Thymus (tissue), 11 donors: ENCODE results near the gene ALG9. TPM values are rescaled to one million over a fixed set of nuclear protein-coding genes. Genes with fewer than 3 reads are reported as not detected.

Source experiments
- DNase-seq, 9 donors: peaks; one replicate each; pipeline ENCODE4 v3.0.0-alpha.2; 2013; ENCODE audit warnings: low spot score in 9 of 9, low read depth in 6 of 9, missing footprints in 1 of 9
- H3K27ac ChIP-seq, 2 donors: one replicate each; pipeline ENCODE4 v1.5.1; 2013; ENCODE audit warnings: control low read depth in 1 of 2, low read depth in 1 of 2, low read length in 1 of 2, mild to moderate bottlenecking in 1 of 2, moderate library complexity in 1 of 2
- H3K27me3 ChIP-seq, 2 donors: one replicate each; pipeline ENCODE4 v1.5.1; 2013; ENCODE audit warnings: low read length in 1 of 2; ENCODE audit not compliant: control insufficient read depth in 2 of 2, insufficient read depth in 1 of 2
- H3K36me3 ChIP-seq, 2 donors: one replicate each; pipeline ENCODE4 v1.5.1; 2013; ENCODE audit warnings: low read length in 1 of 2, mild to moderate bottlenecking in 1 of 2, moderate library complexity in 1 of 2; ENCODE audit not compliant: control insufficient read depth in 2 of 2, insufficient read depth in 2 of 2
- H3K4me1 ChIP-seq, 2 donors: one replicate each; pipeline ENCODE4 v1.5.1; 2013; ENCODE audit warnings: low read length in 2 of 2; ENCODE audit not compliant: control insufficient read depth in 2 of 2, insufficient read depth in 2 of 2
- H3K4me3 ChIP-seq, 2 donors: one replicate each; pipeline ENCODE4 v1.5.1; 2013; ENCODE audit warnings: low read length in 2 of 2, control low read depth in 1 of 2, mild to moderate bottlenecking in 1 of 2
- H3K9me3 ChIP-seq, 2 donors: one replicate each; pipeline ENCODE4 v1.5.1; 2013; ENCODE audit warnings: low read length in 1 of 2, mild to moderate bottlenecking in 1 of 2; ENCODE audit not compliant: control insufficient read depth in 2 of 2, insufficient read depth in 1 of 2
- WGBS: extraction: QIAGEN DNeasy Blood & Tissue Kit; methylation state at CpG from one replicate; pipeline ENCODE4 v1.1.7; 2013; 5-methylcytosine and 5-hydroxymethylcytosine counted together
- polyA plus RNA-seq: library from polyadenylated mRNA; stranded (reverse); fragments of 200-250 nt; gene quantifications from one replicate; pipeline ENCODE4 v1.2.3, GENCODE V29; 2013
- total RNA-seq: library from RNA; stranded (reverse); fragments of 120-200 nt; gene quantifications from one replicate; pipeline ENCODE4 v1.2.4, GENCODE V29; 2013
- donor health status: healthy.

Gene ALG9
- total and polyA plus RNA-seq, 2 donors: 22.7 to 31.0 TPM

DNA sequence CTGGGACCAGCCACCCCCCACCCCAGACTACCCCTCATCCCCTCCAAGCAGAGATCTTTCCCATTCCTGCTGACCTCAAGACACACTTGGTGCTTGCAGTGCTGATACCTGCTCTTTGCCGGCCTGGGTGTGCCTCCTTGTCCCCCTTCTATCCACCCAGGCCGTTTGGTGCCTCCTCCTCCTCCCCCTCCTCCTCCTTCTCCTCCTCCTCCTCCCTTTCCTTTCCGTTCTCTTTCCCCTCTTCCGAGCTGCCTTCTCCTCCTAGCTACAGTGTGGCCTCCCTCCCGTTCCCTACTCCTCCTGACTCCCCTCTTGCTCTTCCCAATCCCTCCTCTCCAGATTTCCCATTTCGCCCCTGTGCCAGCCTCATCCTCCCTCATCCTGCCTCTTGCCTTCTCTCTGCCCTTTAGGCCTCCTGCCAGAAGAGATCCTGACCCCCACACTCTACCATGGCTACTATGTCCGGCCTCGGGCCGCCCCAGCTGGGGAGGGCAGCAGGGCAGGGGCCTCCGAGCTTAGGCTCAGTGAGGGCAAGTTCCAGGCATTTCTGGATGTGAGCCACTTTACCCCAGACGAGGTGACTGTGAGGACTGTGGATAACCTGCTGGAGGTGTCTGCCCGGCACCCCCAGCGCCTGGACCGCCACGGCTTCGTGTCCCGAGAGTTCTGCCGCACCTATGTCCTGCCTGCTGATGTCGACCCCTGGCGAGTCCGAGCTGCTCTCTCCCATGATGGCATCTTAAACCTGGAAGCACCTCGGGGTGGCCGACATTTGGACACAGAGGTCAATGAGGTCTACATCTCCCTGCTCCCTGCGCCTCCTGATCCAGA lies 41.9 kb upstream of the ALG9 start:
- 88% methylated on average over 24 of the region's 24 CpGs for WGBS

DNA sequence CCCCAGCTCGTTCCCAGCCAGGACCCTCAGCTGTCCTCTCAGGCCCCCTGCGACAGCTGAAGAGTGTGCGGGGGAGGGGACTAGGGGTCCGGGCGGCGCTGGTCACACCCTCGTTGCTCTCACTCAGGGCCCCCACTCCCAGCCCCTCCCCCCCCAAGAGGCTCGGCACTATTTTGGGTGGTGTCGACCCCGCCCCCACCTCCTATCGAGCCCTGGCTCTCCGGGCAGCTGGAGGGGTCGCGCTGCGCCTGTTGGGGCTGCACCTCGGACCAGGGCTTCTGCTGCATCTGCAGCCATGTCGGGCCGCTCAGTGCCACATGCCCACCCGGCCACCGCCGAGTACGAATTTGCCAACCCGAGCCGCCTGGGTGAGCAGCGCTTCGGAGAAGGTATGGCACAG lies 41.2 kb upstream of the ALG9 start, which contains the start of gene HSPB2:
TSS of gene HSPB2 (plus strand) at position 200 of the 400 bp plus-strand sequence. CDS start at position 296, 96 bp downstream.
- Histone ChIP-seq H3K27me3 (peaks cover 9 to 57% of the 10 kb centered on the region in 2 donors), H3K9me3 (no peaks in the 10 kb centered on the region), H3K36me3 (no peaks in the 10 kb centered on the region), H3K27ac (peak within 1 kb of the TSS in 1 of 2 donors; percentile 9), H3K4me3 (no peak within 1 kb of the TSS), H3K4me1 (peaks cover 0 to 7% of the 10 kb centered on the region in 2 donors)
- no peak for DNase-seq
- 17% methylated on average over 26 of the region's 26 CpGs for WGBS

More for the DNA sequence above, 41.9 kb upstream of the ALG9 start:
- DNase-seq: no peak
- Histone ChIP-seq H3K4me3 (no peak overlapping the region), H3K4me1 (peaks cover 0 to 7% of the 10 kb centered on the region in 2 donors), H3K9me3 (no peaks in the 10 kb centered on the region), H3K36me3 (no peaks in the 10 kb centered on the region), H3K27ac (no peak overlapping the region), H3K27me3 (peaks cover 9 to 57% of the 10 kb centered on the region in 2 donors)

DNA sequence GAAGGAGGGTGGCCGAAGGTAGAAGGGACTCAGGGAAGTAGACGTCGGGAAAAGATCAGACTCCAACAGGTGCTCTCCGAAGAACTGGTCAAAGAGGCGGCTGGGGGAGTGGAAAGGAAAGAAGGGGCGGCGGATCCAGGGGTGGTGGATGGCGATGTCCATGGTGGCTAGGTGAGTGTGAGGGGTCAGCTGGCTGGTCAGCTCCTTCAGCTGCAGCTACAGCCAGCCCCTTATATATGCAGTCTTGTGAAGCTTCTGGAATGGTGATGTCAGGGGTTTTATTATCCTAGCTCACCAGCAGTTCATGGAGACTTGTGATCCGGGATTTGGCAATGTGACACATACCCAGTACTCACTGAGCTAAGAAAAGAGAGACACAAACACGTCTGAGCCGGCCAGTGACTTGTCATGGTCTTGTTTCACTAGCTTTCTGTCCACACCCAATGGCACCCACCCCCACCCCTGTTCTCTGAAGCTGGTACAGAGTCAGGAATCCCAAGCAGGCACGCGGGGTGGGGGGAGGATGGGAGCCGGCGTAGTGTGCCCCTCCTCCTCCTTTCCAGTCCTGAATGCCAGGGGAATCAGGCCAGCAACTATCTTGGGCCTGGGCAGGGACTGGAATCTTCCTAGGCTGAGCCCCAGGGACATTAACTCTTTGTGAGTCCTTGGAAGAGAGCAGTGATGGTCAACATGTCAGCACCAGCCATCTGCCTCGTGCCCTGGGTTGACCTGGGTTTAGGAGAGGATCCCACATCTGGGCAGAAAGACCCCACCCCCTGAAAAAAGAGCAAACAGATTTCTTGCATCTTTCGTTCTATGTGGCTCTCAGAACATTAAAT lies 40.4 kb upstream of the ALG9 start, which contains the start of gene CRYAB:
TSS of gene CRYAB (minus strand) at position 208 of the 839 bp plus-strand sequence. CDS start at position 162, 46 bp downstream.
- 72% methylated on average over 17 of the region's 17 CpGs for WGBS
- peaks cover 0 to 7% of the 10 kb centered on the region in 2 donors for H3K4me1 ChIP-seq

DNA sequence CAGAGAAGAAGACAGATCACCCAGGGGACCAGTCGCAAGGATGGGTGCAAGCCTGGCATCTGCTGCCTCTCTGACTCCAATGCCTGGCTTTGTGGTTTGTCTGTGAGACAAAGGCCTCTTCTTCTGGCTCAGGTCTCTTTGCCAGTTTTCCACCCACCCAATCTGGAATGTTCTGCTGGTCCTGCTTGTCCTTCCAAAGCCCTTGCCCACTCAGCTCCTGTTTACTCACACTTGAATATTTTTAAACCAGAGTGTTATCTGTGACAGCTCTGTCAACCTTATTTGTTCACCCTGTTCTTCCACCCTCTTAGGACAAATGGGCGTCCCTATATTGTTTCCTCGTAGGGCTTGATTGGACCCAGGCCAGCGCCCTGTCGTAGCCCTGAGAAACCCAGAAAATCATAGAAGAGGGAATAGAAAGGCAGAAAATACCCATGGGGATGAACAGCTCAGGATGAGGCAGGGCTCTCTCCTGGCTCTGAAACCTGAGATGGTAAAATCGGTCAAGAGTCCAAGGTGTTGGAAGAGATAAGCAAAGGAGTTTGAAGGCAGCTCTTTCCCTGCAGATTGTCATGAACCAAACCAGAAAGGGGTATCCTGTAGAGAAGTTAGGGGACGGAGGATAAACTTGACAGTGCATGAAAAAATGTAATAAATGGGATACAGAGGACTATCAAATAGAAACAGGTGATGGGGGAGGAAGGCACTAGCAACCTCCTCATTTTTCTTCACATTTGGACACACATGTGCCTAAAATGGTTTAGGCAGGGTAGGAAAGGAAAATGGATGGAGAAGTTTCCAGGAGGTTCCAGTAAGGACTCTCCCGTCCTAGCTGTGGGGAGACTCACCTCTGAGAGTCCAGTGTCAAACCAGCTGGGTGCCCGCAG lies 39.5 kb upstream of the ALG9 start:
- Histone ChIP-seq H3K27ac (peak overlapping the region in 1 of 2 donors; percentile 2), H3K27me3 (peaks cover 9 to 53% of the 10 kb centered on the region in 2 donors), H3K4me3 (no peak overlapping the region), H3K4me1 (peaks cover 0 to 7% of the 10 kb centered on the region in 2 donors), H3K9me3 (no peaks in the 10 kb centered on the region), H3K36me3 (no peaks in the 10 kb centered on the region)
- 85% methylated on average over 9 of the region's 9 CpGs for WGBS
- DNase-seq: no peak

More for the DNA sequence above, 40.4 kb upstream of the ALG9 start, which contains the start of gene CRYAB:
- Histone ChIP-seq H3K27me3 (peaks cover 9 to 57% of the 10 kb centered on the region in 2 donors), H3K4me3 (no peak within 1 kb of the TSS), H3K9me3 (no peaks in the 10 kb centered on the region), H3K36me3 (no peaks in the 10 kb centered on the region), H3K27ac (peak within 1 kb of the TSS in 1 of 2 donors; percentile 9)
- peak in 1 of 9 donors; percentile 7 for DNase-seq

DNA sequence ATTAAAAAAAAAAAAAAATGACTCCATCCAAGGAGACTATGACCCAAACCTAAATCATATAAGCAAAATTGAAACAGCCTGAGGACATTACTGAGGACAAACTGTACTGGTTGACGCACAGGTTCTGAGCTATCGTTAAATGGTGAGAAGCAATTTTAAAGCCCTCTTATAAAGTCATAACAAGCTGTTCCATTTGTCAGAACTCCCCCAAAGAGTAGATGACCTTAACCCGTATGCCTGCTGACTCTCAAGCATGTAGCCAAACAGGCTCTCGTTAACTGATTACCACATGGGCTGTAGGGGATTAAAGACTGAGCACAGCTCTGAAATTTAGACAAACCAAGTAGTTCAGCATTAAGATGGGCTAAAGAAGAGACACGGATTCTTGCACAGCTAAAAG lies 38.0 kb upstream of the ALG9 start:
- H3K4me3 ChIP-seq: no peak overlapping the region
- peaks cover 0 to 7% of the 10 kb centered on the region in 2 donors for H3K4me1 ChIP-seq
- peaks cover 9 to 46% of the 10 kb centered on the region in 2 donors for H3K27me3 ChIP-seq
- H3K36me3 ChIP-seq: no peaks in the 10 kb centered on the region
- no peak for DNase-seq
- H3K9me3 ChIP-seq: no peaks in the 10 kb centered on the region
- H3K27ac ChIP-seq: no peak overlapping the region
- 95% methylated on average over 5 of the region's 5 CpGs for WGBS

DNA sequence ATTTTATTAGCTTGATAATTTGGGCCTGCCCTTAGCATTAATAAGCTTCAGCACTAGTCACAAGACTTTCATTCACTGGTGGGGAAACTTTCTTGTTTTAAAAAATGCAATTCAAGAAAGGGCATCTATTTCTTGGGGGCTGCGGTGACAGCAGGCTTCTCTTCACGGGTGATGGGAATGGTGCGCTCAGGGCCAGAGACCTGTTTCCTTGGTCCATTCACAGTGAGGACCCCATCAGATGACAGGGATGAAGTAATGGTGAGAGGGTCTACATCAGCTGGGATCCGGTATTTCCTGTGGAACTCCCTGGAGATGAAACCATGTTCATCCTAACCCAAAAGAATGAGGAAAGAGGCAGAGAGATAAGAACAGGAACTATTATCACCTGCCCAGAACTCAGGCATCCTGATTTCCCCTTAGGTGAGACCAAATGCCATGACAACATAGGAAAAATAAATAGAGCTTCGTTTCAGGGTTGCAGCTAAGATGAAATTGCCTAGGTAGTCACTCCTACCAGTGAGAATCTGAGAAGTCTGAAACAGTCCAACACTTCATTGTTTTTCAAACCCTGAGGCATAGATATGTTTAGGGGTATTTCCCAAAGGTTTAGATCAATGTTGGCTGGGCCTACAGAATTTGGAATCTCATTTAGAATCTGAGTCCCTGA lies 37.4 kb upstream of the ALG9 start:
- Histone ChIP-seq H3K36me3 (no peaks in the 10 kb centered on the region), H3K4me3 (no peak overlapping the region), H3K27ac (no peak overlapping the region), H3K27me3 (peaks cover 9 to 40% of the 10 kb centered on the region in 2 donors), H3K9me3 (no peaks in the 10 kb centered on the region), H3K4me1 (peaks cover 0 to 7% of the 10 kb centered on the region in 2 donors)
- no peak for DNase-seq
- 89% methylated on average over 5 of the region's 5 CpGs for WGBS

DNA sequence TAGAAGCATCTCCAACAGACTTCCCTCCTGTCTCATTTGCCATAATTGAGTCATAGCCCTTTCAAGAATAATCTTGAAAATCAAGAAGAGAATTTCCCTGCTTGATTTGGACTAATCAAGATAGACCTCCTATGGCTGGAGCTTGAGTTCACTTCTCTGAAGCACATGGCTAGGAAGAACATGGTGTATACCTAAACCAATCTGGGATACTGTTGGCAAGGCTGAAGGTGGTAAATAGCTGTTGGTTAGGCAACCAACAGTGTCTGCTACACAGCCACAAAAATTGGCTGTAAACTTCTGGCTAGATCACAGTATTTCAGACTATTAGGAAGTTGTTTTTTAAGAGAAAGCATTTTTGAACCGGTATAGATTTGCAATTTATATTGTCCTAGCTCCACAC lies 35.3 kb upstream of the ALG9 start:
- WGBS: 86% methylated on average over 1 of the region's 1 CpG

DNA sequence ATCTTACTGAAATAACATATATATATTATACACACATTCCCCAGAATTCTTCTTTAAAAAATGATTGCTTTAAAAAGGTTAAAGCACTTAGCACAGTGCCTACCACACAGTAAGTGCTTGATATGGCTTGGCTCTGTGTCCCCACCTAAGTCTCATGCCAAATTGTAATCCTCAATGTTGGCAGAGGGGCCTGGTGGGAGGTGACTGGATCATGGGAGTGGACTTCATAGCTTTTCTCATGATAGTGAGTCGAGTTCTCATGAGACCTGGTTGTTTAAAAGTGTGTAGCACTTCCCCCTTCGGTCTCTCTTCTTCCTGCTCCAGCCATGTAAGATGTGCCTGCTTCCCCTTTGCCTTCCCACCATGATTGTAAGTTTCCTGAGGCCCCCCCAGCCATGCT lies 34.0 kb upstream of the ALG9 start:
- Histone ChIP-seq H3K9me3 (no peaks in the 10 kb centered on the region), H3K27ac (no peak overlapping the region), H3K4me1 (no peaks in the 10 kb centered on the region), H3K4me3 (no peak overlapping the region), H3K36me3 (no peaks in the 10 kb centered on the region), H3K27me3 (peaks cover 0 to 6% of the 10 kb centered on the region in 2 donors)
- DNase-seq: no peak
- 77% methylated on average over 2 of the region's 2 CpGs for WGBS

More for the DNA sequence above, 35.3 kb upstream of the ALG9 start:
- Histone ChIP-seq H3K4me1 (no peaks in the 10 kb centered on the region), H3K36me3 (no peaks in the 10 kb centered on the region), H3K27me3 (peaks cover 0 to 19% of the 10 kb centered on the region in 2 donors), H3K4me3 (no peak overlapping the region), H3K9me3 (no peaks in the 10 kb centered on the region), H3K27ac (no peak overlapping the region)
- no peak for DNase-seq
